CD4-positive, alpha-beta T cell treated with Interleukin-15 for 4 hours (primary cell): ENCODE results near the gene POLR2H.
"Not testable (repeated sequence)": the region's sequence is repeated elsewhere in the genome, so short reads cannot be mapped to it uniquely, and the experiment has no call there.

Experiments used
- DNase-seq: peaks from one replicate; pipeline ENCODE4 v3.0.0-alpha.2; 2020; ENCODE audit warnings: low spot score

The POLR2H gene

GRCh38 chr3:184335661-184336546, 25.6 kb upstream of the POLR2H start:
- peak; percentile 81 for DNase-seq

DNA sequence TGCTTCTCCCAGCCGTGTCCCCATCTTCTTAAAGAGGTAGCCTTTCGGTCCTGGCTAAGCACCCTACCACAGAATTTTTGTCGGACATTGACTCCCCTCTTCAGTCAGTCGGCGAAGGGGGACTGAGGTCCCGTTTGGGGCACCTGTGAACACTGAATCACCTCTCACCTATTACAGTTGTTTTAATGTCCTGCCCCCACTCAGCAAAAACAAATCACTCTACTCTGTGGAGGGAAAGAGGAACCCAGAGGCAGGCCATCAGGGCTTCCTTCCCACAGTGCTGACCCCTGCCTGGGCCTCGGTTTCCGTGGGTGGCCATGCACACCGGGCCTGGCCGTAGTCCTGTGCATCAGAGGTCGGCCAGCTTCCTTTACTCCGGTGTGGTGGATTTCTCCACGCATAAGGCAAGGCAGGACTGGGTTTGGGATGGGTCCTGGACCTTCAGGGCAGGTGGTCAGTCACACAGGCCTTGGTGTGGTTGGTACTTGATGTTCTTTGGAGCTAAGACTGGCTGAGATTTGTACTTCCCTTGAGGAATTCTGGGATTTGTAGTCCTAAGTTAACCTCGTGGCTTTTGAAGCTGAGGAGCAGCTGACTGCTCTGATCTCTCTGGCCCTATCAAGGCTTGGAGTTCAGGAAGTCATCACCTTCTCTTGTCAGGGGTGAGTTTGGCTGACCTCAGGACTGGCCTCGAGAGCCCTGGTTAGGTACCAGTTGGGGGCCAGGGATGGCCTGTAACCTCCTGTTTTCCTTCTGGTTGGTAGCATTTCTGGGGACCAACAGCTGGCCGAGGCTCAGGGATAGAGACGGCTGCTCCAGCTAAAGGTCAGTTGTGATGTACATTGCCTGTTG, 24.7 kb upstream of the POLR2H start:
- DNase-seq: no peak

DNA sequence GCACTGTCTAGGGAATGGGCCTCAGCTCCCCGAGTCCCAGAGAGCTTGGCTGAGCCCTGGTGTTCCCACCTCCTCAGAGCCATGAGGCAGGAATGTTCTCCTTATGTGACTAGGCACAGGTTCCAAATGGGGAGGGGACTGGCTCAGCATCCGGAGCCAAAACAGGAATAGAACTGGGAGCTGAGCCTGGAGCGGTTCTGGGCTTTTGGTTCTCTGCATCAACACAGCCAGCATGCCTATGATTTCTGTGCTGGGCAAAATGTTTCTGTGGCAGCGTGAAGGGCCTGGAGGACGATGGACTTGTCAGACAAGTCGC, 24.2 kb upstream of the POLR2H start, which contains the start of gene FAM131A:
TSS of gene FAM131A (plus strand) at position 202 of the 316 bp plus-strand sequence. CDS start at position 233, 31 bp downstream.
- no peak for DNase-seq

DNA sequence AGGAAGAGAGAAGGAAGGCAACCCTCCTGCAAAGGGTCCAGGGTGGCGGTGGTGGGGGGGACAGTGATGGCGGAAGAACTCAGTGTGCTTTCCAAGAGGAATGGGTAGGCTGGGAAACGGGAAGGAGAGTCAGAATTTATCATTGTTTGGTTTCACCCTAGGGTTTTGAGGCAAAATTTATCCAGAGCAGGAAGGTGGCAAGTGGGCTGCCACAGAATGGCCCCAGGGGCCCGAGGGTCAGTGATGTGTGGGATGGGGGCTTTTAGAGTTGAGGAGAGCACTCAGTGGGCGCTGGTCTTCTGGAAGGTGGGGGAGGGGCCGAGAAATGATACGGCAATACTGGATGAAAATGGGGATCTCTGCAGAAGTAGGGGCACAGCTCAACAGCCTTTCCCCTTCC, 23.5 kb upstream of the POLR2H start:
- DNase-seq: no peak

DNA sequence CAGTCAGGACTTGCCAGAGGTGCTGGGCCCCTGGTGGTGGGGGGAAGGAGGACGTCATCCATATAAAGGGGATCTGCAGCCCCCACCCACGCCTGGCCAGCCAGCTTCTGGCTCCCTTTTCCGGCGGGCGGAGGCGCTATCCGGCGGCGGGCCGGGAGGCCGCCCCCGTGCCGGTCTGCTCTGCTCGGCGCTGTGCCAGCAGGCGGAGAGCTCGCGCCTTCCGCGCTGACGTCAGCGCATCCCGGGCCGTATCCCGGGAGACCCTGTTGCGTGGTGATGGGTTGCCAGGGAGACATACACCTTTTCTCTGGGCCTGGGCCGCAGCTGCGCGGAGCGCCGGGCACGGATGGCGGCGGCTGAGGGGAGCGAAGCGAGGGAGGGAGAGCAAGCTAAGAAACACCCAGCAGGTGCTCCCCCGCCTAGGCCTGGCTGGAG, 23.0 kb upstream of the POLR2H start:
- DNase-seq: no peak

GRCh38 chr3:184339001-184339400, 22.5 kb upstream of the POLR2H start:
- no peak for DNase-seq

DNA sequence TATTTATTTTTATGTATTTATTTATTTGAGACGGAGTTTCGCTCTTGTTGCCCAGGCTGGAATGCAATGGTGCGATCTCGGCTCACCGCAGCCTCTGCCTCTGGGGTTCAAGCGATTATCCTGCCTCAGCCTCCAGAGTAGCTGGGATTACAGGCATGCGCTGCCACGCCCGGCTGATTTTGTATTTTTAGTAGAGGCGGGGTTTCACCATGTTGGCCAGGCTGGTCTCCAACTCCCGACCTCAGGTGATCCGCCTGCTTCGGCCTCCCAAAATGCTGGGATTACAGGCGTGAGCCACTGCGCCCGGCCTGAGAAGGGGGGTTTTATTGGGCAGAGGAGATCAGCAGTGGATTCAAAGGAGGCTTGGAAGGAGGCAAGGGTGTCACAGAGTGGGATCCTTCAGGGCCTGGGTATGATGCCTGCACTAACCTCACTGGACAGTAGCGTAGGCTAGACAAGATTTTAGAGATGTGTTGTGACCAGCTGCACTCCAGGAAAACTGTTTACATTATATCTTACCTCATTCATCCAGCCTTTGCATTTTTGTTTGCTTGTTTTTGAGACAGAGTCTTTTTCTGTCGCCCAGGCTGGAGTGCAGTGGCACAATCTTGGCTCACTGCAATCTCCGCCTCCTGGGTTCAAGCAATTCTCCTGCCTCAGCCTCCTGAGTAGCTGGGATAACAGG, 21.9 kb upstream of the POLR2H start:
- not testable (repeated sequence) for DNase-seq

DNA sequence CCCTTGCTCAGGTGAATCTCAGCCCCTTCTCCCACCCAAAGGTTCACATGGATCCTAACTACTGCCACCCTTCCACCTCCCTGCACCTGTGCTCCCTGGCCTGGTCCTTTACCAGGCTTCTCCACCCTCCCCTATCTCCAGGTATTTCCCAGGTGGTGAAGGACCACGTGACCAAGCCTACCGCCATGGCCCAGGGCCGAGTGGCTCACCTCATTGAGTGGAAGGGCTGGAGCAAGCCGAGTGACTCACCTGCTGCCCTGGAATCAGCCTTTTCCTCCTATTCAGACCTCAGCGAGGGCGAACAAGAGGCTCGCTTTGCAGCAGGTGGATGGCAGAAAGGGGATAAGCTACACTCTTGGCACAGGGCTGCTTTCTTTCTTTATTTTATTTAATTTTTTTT, 19.6 kb upstream of the POLR2H start:
- no peak for DNase-seq

GRCh38 chr3:184343200-184343876, 18.2 kb upstream of the POLR2H start:
- DNase-seq: no peak

DNA sequence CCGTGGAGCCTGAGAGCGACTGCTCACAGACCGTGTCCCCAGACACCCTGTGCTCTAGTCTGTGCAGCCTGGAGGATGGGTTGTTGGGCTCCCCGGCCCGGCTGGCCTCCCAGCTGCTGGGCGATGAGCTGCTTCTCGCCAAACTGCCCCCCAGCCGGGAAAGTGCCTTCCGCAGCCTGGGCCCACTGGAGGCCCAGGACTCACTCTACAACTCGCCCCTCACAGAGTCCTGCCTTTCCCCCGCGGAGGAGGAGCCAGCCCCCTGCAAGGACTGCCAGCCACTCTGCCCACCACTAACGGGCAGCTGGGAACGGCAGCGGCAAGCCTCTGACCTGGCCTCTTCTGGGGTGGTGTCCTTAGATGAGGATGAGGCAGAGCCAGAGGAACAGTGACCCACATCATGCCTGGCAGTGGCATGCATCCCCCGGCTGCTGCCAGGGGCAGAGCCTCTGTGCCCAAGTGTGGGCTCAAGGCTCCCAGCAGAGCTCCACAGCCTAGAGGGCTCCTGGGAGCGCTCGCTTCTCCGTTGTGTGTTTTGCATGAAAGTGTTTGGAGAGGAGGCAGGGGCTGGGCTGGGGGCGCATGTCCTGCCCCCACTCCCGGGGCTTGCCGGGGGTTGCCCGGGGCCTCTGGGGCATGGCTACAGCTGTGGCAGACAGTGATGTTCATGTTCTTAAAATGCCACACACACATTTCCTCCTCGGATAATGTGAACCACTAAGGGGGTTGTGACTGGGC, 16.8 kb upstream of the POLR2H start:
- DNase-seq: no peak

- no peak for DNase-seq
Observed at GRCh38 chr3:184345317-184346144, 16.0 kb upstream of the POLR2H start.

GRCh38 chr3:184346480-184347190, 14.9 kb upstream of the POLR2H start:
- no peak for DNase-seq

- DNase-seq: no peak
Observed at GRCh38 chr3:184347321-184348056, 14.0 kb upstream of the POLR2H start.

DNA sequence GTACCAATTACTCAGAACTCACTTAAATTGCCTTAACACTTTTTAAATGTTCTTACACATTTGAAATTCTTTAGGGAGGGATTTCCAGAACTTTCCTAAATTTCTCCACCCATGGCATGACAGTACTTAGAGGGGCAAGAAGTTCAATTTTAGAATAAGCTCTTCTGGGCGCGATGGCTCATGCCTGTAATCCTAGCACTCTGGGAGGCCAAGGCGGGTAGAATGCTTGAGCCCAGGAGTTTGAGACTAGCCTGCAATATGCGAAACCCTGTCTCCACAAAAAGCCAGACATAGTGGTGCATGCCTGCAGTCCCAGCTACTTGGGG, 13.5 kb upstream of the POLR2H start:
- DNase-seq: no peak

- no peak for DNase-seq
Observed at GRCh38 chr3:184349563-184350470, 11.7 kb upstream of the POLR2H start.

- no peak for DNase-seq
Observed at GRCh38 chr3:184350618-184351017, 10.9 kb upstream of the POLR2H start.

DNA sequence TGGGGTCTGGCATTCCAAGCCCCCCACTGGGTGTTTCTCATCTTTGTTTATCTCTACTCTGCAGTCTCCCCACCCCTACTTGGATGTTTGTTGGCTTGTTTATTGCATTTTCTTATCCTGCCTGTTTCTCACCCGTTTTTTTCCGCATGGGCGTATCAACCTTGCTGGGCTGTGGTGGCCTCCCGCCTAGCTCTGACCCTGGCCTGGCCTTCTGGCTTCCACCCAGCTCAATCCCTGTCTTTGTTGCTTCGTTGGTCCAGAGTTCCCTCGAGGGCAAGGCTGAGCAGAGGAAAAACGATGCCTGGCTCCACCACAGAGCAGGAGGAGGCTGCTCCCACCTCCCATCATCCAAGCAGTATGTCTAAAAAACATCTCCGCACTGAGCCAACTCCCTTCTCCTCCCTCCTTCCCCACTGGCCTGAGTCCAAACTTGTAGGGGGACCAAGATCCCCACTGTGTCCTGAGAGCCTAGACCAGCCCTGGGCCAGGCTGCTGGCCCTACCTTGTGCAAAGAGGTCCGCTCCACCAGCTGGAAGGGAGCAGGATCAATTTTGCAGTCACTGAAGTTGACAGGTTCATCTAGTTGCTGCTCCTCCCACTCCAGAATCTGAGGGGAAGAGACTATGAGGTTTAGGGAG, 9.9 kb upstream of the POLR2H start:
- DNase-seq: no peak
